ENCODE measurements around the gene OBI1.

Gene OBI1

GRCh38 chr13:78576261-78576660 is 82.7 kb downstream of the OBI1 start:
- no peak for DNase-seq (ENCODE audit: low spot score)

- DNase-seq (ENCODE audit: low spot score): no peak
Measured at GRCh38 chr13:78572459-78572858, 86.5 kb downstream of the OBI1 start.

GRCh38 chr13:78569029-78569428 is 89.9 kb downstream of the OBI1 start:
- no peak for DNase-seq (ENCODE audit: low spot score)

- DNase-seq (ENCODE audit: low spot score): no peak
Measured at GRCh38 chr13:78566631-78567030, 92.3 kb downstream of the OBI1 start.

All from SW480 (cell line).